GM18861 (cell line): ENCODE results near the gene ASMTL.
"Not testable (repeated sequence)": the region's sequence is repeated elsewhere in the genome, so short reads cannot be mapped to it uniquely, and the experiment has no call there.

Experiments
- ATAC-seq: cut with Tn5 transposase; IDR thresholded peaks from one replicate; pipeline ENCODE4 v1.9.1; 2021; ENCODE audit not compliant: unreplicated experiment

Gene ASMTL

GRCh38 chrX:1483843-1484637 is 31.3 kb upstream of the ASMTL start:
- peak; percentile 33 for ATAC-seq

- ATAC-seq = not testable (repeated sequence)
Measured at GRCh38 chrX:1482530-1482928, 29.8 kb upstream of the ASMTL start.

GRCh38 chrX:1481636-1482529 is 29.2 kb upstream of the ASMTL start:
- peak; percentile 50 for ATAC-seq

GRCh38 chrX:1480082-1480785 is 27.5 kb upstream of the ASMTL start:
- ATAC-seq = no peak

GRCh38 chrX:1477801-1478458 is 25.2 kb upstream of the ASMTL start:
- ATAC-seq = no peak

- ATAC-seq = no peak
Measured at GRCh38 chrX:1477229-1477628, 24.5 kb upstream of the ASMTL start.

GRCh38 chrX:1476682-1477081 is 24.0 kb upstream of the ASMTL start:
- ATAC-seq = no peak

GRCh38 chrX:1475881-1476280 is 23.2 kb upstream of the ASMTL start:
- no peak for ATAC-seq

- no peak for ATAC-seq
Measured at GRCh38 chrX:1475481-1475880, 22.8 kb upstream of the ASMTL start.

GRCh38 chrX:1474593-1474992 is 21.9 kb upstream of the ASMTL start:
- not testable (repeated sequence) for ATAC-seq

- ATAC-seq = no peak
Measured at GRCh38 chrX:1472975-1473374, 20.3 kb upstream of the ASMTL start.

GRCh38 chrX:1468250-1468772 is 15.6 kb upstream of the ASMTL start:
- ATAC-seq = peak; percentile 50

GRCh38 chrX:1466971-1467561 is 14.4 kb upstream of the ASMTL start:
- peak; percentile 37 for ATAC-seq

GRCh38 chrX:1466232-1466661 is 13.5 kb upstream of the ASMTL start:
- ATAC-seq = no peak

GRCh38 chrX:1465286-1466231 is 12.8 kb upstream of the ASMTL start:
- ATAC-seq = no peak

GRCh38 chrX:1464971-1465285 is 12.2 kb upstream of the ASMTL start:
- no peak for ATAC-seq

GRCh38 chrX:1464041-1464970 is 11.6 kb upstream of the ASMTL start:
- ATAC-seq = no peak

GRCh38 chrX:1463581-1463980 is 10.9 kb upstream of the ASMTL start:
- ATAC-seq = no peak
